ENCODE measurements around the gene NXNL2. TPM values are rescaled to one million over a fixed set of nuclear protein-coding genes. Genes with fewer than 3 reads are reported as not detected.

The NXNL2 gene
- total RNA-seq, 2 experiments from 2014 or later = not detected

DNA sequence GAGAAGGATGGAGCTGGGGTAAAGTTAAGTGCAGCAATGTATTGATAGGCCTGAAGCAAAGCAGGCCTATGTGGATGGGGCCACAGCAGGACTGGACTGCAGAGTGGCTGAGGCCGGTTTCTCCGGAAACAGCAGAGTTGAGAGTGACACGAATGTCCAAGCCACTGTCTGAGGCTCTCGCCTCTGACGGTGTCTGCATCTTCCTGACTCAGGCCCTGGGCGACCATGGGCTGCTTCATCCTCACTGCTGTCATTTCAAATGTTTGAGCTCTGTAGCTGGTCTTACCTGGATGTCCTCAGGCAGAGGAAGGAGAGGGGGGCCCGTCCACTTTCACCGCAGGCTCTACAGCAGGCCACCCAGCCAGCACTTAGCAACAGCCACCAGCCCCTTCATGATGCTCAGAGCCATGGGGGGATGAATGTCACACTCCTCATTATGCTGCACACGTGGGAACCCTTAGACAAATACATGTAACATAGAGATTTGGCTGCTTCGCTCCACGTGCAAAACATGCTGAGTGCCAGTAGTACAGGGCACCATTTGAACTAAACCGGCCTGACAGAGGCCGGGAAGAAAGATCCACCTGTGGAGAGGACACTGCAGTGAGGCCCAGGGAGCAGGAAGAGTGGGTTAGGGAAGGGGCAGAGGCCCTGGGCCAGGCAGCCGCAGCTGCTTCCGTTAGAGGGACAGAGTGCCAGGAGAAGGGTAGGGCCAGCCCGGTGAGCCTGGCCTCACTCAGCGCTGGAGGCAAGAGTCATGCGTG, 31.7 kb upstream of the NXNL2 start:
- CTCF ChIA-PET (ENCODE audit: unreplicated experiment) = no interaction called here
- no peak overlapping the region for H2AFZ ChIP-seq (ENCODE audit: low read length)
- POLR2A ChIA-PET = no interaction called here
- H3K4me2 ChIP-seq (ENCODE audit: low read length) = no peak overlapping the region
- TF ChIP-seq EZH2phosphoT487 (IDR thresholded peaks at IDR 0.05; ENCODE audit: borderline replicate concordance, low read depth, low read length) = no peak
- TF ChIP-seq, protein P1, sequence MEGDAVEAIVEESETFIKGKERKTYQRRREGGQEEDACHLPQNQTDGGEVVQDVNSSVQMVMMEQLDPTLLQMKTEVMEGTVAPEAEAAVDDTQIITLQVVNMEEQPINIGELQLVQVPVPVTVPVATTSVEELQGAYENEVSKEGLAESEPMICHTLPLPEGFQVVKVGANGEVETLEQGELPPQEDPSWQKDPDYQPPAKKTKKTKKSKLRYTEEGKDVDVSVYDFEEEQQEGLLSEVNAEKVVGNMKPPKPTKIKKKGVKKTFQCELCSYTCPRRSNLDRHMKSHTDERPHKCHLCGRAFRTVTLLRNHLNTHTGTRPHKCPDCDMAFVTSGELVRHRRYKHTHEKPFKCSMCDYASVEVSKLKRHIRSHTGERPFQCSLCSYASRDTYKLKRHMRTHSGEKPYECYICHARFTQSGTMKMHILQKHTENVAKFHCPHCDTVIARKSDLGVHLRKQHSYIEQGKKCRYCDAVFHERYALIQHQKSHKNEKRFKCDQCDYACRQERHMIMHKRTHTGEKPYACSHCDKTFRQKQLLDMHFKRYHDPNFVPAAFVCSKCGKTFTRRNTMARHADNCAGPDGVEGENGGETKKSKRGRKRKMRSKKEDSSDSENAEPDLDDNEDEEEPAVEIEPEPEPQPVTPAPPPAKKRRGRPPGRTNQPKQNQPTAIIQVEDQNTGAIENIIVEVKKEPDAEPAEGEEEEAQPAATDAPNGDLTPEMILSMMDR (conservative IDR thresholded peaks at IDR 0.05; ENCODE audit: low read length) = no peak
- no peaks in the 10 kb centered on the region for H3K9me2 ChIP-seq (ENCODE audit: insufficient read depth, low read length)
- BruUV-seq (replicated peaks) = no TSS peak
- no peak overlapping the region for H3K4me3 ChIP-seq (ENCODE audit: low read depth, low read length, poor library complexity, severe bottlenecking)
- H3K9me3 ChIP-seq (ENCODE audit: low read length) = no peaks in the 10 kb centered on the region
- DNase-seq (ENCODE audit: low spot score) = no peak
- no peaks in the 10 kb centered on the region for H3K79me2 ChIP-seq (ENCODE audit: insufficient read depth, low read depth, low read length)
- H3K36me3 ChIP-seq (ENCODE audit: insufficient read depth, low read length) = no peaks in the 10 kb centered on the region
- H3K27ac ChIP-seq (ENCODE audit: low read depth, low read length, poor library complexity, severe bottlenecking) = no peak overlapping the region
- intact Hi-C loops (cut with micrococcal nuclease; ENCODE audit: unreplicated experiment) = no loop called here
- H4K20me1 ChIP-seq (ENCODE audit: insufficient read depth, low read length) = no peaks in the 10 kb centered on the region
- H3K4me1 ChIP-seq (ENCODE audit: insufficient read depth, low read length, poor library complexity, severe bottlenecking) = no peaks in the 10 kb centered on the region

DNA sequence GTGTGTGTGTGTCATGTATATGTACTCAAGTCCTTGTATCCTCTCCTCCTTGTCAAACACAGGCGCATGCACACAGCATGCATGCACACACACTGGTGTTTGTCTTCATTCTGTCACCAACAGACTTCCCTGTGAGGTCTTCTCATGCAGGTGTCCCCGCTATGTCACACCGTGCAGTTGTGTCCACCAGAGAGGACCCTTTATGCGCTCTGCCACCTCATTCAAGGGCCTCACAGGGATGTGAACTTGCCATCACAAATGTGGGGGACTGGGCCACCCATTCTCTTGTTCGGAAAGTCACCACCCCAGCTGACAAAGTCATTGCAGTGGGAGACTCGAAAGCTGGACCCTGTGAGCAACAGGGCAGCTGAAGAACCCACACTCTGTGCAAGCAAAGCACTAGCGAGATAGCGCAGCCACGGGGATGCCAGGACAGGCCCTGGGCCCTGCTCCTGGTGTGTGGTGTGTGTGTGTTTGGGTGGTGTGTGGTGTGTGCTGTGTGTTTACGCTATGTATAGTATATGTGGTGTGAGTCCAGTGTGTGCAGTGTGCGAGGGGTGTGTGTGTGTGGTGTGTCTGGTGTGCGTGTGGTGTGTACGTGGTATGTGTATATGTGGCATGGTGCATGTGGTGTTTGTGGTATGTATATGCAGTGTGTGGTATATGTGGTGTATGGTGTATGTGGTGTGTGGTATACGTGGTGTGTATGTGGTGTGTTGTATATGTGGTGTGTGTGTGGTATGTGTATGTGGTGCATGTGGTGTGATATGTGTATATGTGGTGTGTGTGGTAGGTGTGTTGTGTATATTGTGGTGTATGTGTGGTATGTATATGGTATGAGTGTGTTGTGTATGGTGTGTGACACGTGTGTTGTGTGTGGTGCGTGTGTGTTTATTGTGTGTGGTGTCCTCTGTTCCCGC, 30.9 kb upstream of the NXNL2 start:
- Histone ChIP-seq H3K4me3 (ENCODE audit: low read depth, low read length, poor library complexity, severe bottlenecking) (no peak overlapping the region), H3K4me2 (ENCODE audit: low read length) (no peak overlapping the region), H3K9me3 (ENCODE audit: low read length) (no peaks in the 10 kb centered on the region), H4K20me1 (ENCODE audit: insufficient read depth, low read length) (no peaks in the 10 kb centered on the region), H3K36me3 (ENCODE audit: insufficient read depth, low read length) (no peaks in the 10 kb centered on the region), H3K9me2 (ENCODE audit: insufficient read depth, low read length) (no peaks in the 10 kb centered on the region), H3K27ac (ENCODE audit: low read depth, low read length, poor library complexity, severe bottlenecking) (no peak overlapping the region), H3K79me2 (ENCODE audit: insufficient read depth, low read depth, low read length) (no peaks in the 10 kb centered on the region), H2AFZ (ENCODE audit: low read length) (no peak overlapping the region), H3K4me1 (ENCODE audit: insufficient read depth, low read length, poor library complexity, severe bottlenecking) (no peaks in the 10 kb centered on the region)
- intact Hi-C loops (cut with micrococcal nuclease; ENCODE audit: unreplicated experiment) = no loop called here
- DNase-seq (ENCODE audit: low spot score) = no peak
- no peak for TF ChIP-seq EZH2phosphoT487 (IDR thresholded peaks at IDR 0.05; ENCODE audit: borderline replicate concordance, low read depth, low read length)
- TF ChIP-seq, protein P1 (conservative IDR thresholded peaks at IDR 0.05; ENCODE audit: low read length) = no peak
- POLR2A ChIA-PET = no interaction called here
- no TSS peak for BruUV-seq (replicated peaks)
- CTCF ChIA-PET (ENCODE audit: unreplicated experiment) = no interaction called here

All from OCI-LY7 (cell line).